CD4-positive, alpha-beta T cell (primary cell): ENCODE results near the gene HTR1D. TPM values are rescaled to one million over a fixed set of nuclear protein-coding genes. Genes with fewer than 3 reads are reported as not detected.

ENCODE experiments used
- ATAC-seq: fragments of 200-7000 bp; cut with Tn5 transposase; one replicate; pipeline ENCODE4 v1.10.0; 2022; ENCODE audit warnings: mild to moderate bottlenecking; ENCODE audit not compliant: poor library complexity
- CTCF ChIA-PET: fragments of 350-600 bp; sonication (Branson Sonifier 250); formaldehyde crosslinking; loops from one replicate; lab custom pipeline; 2021; ENCODE audit warnings: antibody characterized with exemption, inconsistent platforms; lab: Charles Lee
- POLR2A ChIA-PET: fragments of 350-600 bp; sonication (Branson Sonifier 250); formaldehyde crosslinking; loops from one replicate; lab custom pipeline; 2021; ENCODE audit warnings: antibody characterized with exemption, inconsistent platforms; lab: Charles Lee
- DNase-seq, 14 experiments: peaks; one replicate each; pipeline ENCODE4 v3.0.0-alpha.2; 2013 to 2020; ENCODE audit warnings: mixed read lengths in 2 of 14
- H3K27ac ChIP-seq, 2 donors: one replicate each; pipeline versions ENCODE4 v1.5.1 to v1.7.0; 2013; ENCODE audit warnings: low read length in 2 of 2, low read depth in 1 of 2, mild to moderate bottlenecking in 1 of 2
- H3K27me3 ChIP-seq, 2 experiments: 1 replicate in 1 of 2; 2 replicates in 1 of 2; pipeline versions ENCODE4 v1.6.1 to v1.7.0; 2013; ENCODE audit warnings: low read length in 2 of 2, control low read depth in 1 of 2, mild to moderate bottlenecking in 1 of 2, moderate library complexity in 1 of 2; ENCODE audit not compliant: insufficient read depth in 2 of 2, control insufficient read depth in 1 of 2
- H3K36me3 ChIP-seq: one replicate; pipeline ENCODE4 v1.6.1; 2013; ENCODE audit warnings: low read length, control low read depth; ENCODE audit not compliant: insufficient read depth
- H3K4me1 ChIP-seq: one replicate; pipeline ENCODE4 v1.6.1; 2013; ENCODE audit warnings: low read length, control low read depth; ENCODE audit not compliant: insufficient read depth
- H3K4me3 ChIP-seq: one replicate; pipeline ENCODE4 v1.5.1; 2013; ENCODE audit warnings: mild to moderate bottlenecking, low read length, moderate library complexity
- H3K9me3 ChIP-seq, 2 experiments: 1 replicate in 1 of 2; 2 replicates in 1 of 2; pipeline versions ENCODE4 v1.6.1 to v1.7.0; 2013; ENCODE audit warnings: low read length in 2 of 2, mild to moderate bottlenecking in 2 of 2, control low read depth in 1 of 2, moderate library complexity in 1 of 2; ENCODE audit not compliant: control insufficient read depth in 1 of 2, insufficient read depth in 1 of 2
- H3K27ac Mint-ChIP-seq: one replicate; pipeline ENCODE4 v1.8.0; 2020; ENCODE audit warnings: mixed read lengths
- H3K27me3 Mint-ChIP-seq: one replicate; pipeline ENCODE4 v1.8.0; 2021; ENCODE audit warnings: mixed read lengths
- H3K36me3 Mint-ChIP-seq: one replicate; pipeline ENCODE4 v1.8.0; 2021; ENCODE audit warnings: low read depth, mixed read lengths
- H3K4me1 Mint-ChIP-seq: one replicate; pipeline ENCODE4 v1.8.0; 2021; ENCODE audit warnings: low read depth, mixed read lengths
- H3K4me3 Mint-ChIP-seq: one replicate; pipeline ENCODE4 v1.8.0; 2020; ENCODE audit warnings: mild to moderate bottlenecking, mixed read lengths
- H3K9me3 Mint-ChIP-seq: one replicate; pipeline ENCODE4 v1.8.0; 2020; ENCODE audit warnings: mixed read lengths
- intact Hi-C, 2 experiments: fragments of 100-400 bp; cut with DNase I in 1 of 2; cut with micrococcal nuclease in 1 of 2; formaldehyde crosslinking; loops; one replicate each; pipeline versions ENCODE4 v1.15.1 to v1.9.0; 2023 to 2025; cut with DNase I, micrococcal nuclease
- total RNA-seq, 174 experiments: library from RNA in 2 of 174; stranded (reverse) in 2 of 174; gene quantifications; one replicate each; pipeline ENCODE4 v1.2.3 and lab custom pipeline; 2021 to 2026
- TF ChIP-seq, protein P1 (sequence below): fragments of 200-600 bp; IDR thresholded peaks from one replicate; pipeline ENCODE4 v1.8.0; 2022; ENCODE audit warnings: antibody characterized with exemption, mild to moderate bottlenecking

Gene HTR1D
- total RNA-seq, 2 experiments from 2014 or later, result not detected

DNA sequence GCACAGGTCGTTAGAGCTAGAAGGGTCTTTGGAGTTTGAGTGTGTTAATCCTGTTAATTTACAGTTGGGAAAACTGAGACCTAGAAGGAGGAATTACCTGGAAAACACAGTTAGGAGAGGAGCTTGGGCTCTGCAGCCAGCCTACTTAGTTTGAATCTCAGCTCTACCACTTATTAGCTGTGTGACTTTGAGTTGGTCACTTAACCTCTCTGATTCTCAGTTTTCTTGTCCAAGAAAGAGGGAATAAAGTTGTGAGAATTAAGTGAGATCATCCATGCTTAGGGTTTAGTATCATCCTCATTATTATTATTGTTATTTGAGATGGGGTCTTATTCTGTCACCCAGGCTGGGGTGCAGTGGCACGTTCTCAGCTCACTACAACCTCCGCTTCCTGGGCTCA is 5.4 kb upstream of the HTR1D start:
- intact Hi-C loops, result no loop called here
- Mint-ChIP-seq H3K4me1 (peaks cover 2% of the 10 kb centered on the region), H3K9me3 (no peaks in the 10 kb centered on the region), H3K36me3 (no peaks in the 10 kb centered on the region), H3K27me3 (peaks cover 64% of the 10 kb centered on the region), H3K27ac (no peak overlapping the region), H3K4me3 (no peak overlapping the region)
- POLR2A ChIA-PET, result no interaction called here
- DNase-seq (no peak), ATAC-seq (no peak)
- H3K9me3 ChIP-seq, result peaks cover 0 to 4% of the 10 kb centered on the region in 2 experiments
- no peak overlapping the region for H3K4me3 ChIP-seq
- H3K27me3 ChIP-seq, result peaks cover 9 to 25% of the 10 kb centered on the region in 2 experiments
- no peaks in the 10 kb centered on the region for H3K36me3 ChIP-seq
- TF ChIP-seq, protein P1, sequence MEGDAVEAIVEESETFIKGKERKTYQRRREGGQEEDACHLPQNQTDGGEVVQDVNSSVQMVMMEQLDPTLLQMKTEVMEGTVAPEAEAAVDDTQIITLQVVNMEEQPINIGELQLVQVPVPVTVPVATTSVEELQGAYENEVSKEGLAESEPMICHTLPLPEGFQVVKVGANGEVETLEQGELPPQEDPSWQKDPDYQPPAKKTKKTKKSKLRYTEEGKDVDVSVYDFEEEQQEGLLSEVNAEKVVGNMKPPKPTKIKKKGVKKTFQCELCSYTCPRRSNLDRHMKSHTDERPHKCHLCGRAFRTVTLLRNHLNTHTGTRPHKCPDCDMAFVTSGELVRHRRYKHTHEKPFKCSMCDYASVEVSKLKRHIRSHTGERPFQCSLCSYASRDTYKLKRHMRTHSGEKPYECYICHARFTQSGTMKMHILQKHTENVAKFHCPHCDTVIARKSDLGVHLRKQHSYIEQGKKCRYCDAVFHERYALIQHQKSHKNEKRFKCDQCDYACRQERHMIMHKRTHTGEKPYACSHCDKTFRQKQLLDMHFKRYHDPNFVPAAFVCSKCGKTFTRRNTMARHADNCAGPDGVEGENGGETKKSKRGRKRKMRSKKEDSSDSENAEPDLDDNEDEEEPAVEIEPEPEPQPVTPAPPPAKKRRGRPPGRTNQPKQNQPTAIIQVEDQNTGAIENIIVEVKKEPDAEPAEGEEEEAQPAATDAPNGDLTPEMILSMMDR, result no peak
- CTCF ChIA-PET, result interaction anchor here (0.5 kb wide), 1 partner anchor 23 kb away, joined by 3 read pairs; no protein-coding TSS in a partner anchor
- no peak overlapping the region for H3K27ac ChIP-seq
- H3K4me1 ChIP-seq, result no peaks in the 10 kb centered on the region

DNA sequence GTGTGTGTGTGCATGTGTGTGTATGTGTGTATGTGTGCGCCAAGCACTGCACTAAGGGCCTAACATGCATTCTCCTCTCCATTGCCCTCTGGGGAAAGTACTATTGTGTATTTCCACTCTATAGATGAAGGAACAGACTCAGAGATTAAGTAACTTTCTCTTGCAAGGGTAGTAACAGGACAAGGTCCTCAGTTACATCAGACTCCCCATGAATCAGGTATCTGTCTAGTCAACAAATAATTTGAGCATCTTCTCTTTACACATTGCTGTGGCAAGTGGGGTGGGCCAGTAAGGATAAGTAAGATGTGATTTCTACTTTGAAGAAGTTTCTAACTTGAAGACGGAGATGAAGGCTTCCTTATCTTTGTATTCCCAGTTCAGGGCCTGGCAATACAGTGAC is 5.0 kb upstream of the HTR1D start:
- no peak for DNase-seq
- Mint-ChIP-seq H3K9me3 (no peaks in the 10 kb centered on the region), H3K36me3 (no peaks in the 10 kb centered on the region), H3K27ac (no peak overlapping the region), H3K4me1 (peaks cover 6% of the 10 kb centered on the region), H3K4me3 (no peak overlapping the region), H3K27me3 (peaks cover 66% of the 10 kb centered on the region)
- intact Hi-C loops, result no loop called here
- ChIA-PET CTCF (interaction anchor here (0.5 kb wide), 1 partner anchor 23 kb away, joined by 3 read pairs; no protein-coding TSS in a partner anchor), POLR2A (no interaction called here)
- TF ChIP-seq, protein P1, result no peak
- no peak for ATAC-seq
- Histone ChIP-seq H3K27ac (no peak overlapping the region), H3K4me1 (peaks cover 3% of the 10 kb centered on the region), H3K9me3 (peaks cover 0 to 4% of the 10 kb centered on the region in 2 experiments), H3K36me3 (no peaks in the 10 kb centered on the region), H3K27me3 (peaks cover 12 to 29% of the 10 kb centered on the region in 2 experiments), H3K4me3 (no peak overlapping the region)

DNA sequence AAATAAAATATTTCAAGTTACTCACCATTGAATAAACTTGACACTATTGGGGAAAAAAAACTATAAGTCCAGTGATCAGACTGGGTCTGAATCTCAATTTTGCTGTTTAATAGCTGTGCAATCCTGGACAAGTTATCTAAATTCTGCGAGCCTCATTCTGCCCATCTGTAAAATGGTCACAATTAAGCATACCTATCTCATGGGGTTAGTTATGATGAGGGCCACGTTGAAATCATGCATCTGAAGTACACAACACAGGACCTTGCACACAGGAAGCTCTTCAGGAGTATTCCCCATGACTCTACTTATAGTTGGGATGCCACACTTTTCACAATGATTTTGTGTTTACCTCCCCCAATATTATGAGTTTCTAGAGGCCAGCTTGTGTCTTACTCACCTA is 3.8 kb upstream of the HTR1D start:
- DNase-seq (no peak), ATAC-seq (no peak)
- peaks cover 17 to 37% of the 10 kb centered on the region in 2 experiments for H3K27me3 ChIP-seq
- ChIA-PET POLR2A (no interaction called here), CTCF (no interaction called here)
- no peaks in the 10 kb centered on the region for H3K36me3 Mint-ChIP-seq
- H3K36me3 ChIP-seq, result no peaks in the 10 kb centered on the region
- peaks cover 10% of the 10 kb centered on the region for H3K4me1 ChIP-seq
- TF ChIP-seq, protein P1, result no peak
- no peak overlapping the region for H3K27ac Mint-ChIP-seq
- intact Hi-C loops, result no loop called here
- peaks cover 6% of the 10 kb centered on the region for H3K4me1 Mint-ChIP-seq
- H3K9me3 Mint-ChIP-seq, result no peaks in the 10 kb centered on the region
- peaks cover 69% of the 10 kb centered on the region for H3K27me3 Mint-ChIP-seq
- H3K9me3 ChIP-seq, result peaks cover 0 to 4% of the 10 kb centered on the region in 2 experiments
- H3K4me3 Mint-ChIP-seq, result no peak overlapping the region
- no peak overlapping the region for H3K27ac ChIP-seq
- H3K4me3 ChIP-seq, result no peak overlapping the region
